K562 (cell line): ENCODE results near the gene LRFN3. TPM values are rescaled to one million over a fixed set of nuclear protein-coding genes. Genes with fewer than 3 reads are reported as not detected.
A peak's percentile ranks its signal among the peaks of the same experiment; 100 is the strongest.

Experiments used
- ATAC-seq: fragments of 200-7000 bp; cut with Tn5 transposase; 3 replicates; pipeline ENCODE4 v1.9.1; 2020; ENCODE audit warnings: moderate library complexity
- BruUV-seq: library from RNA; stranded (reverse); fragments of 400-500 nt; replicated peaks from 2 replicates; lab custom pipeline; 2021; lab: Mats Ljungman, UMichigan
- CTCF ChIA-PET: fragments of 300-600 bp; formaldehyde crosslinking; extraction: SDS; loops from one replicate; lab custom pipeline; 2021; ENCODE audit warnings: low intra/inter-chr PET ratio; lab: Yijun Ruan, JAX
- POLR2A ChIA-PET: fragments of 300-600, 350-650 bp; sonication (Branson Sonifier 250); formaldehyde crosslinking; extraction: SDS; loops from one replicate; lab custom pipeline; 2021; ENCODE audit warnings: antibody characterized with exemption, inconsistent platforms; lab: Yijun Ruan, JAX
- DNase-seq, 4 experiments: peaks; one replicate each; pipeline versions ENCODE4 v3.0.0 to v3.0.0-alpha.2; 2011 to 2018; ENCODE audit warnings: low spot score in 3 of 4, mixed read lengths in 3 of 4; ENCODE audit errors: extremely low read depth in 1 of 4
- FAIRE-seq: peaks from 2 replicates; lab custom pipeline; 2011; peaks lifted over from hg19 to GRCh38; lab: Jason Lieb, UNC
- H2AFZ ChIP-seq: 2 replicates; pipeline ENCODE4 v1.6.0; 2011; ENCODE audit warnings: low read depth, low read length, control low read depth, inconsistent platforms
- H3K27ac ChIP-seq: fragments of 200-600 bp; 3 replicates; pipeline ENCODE4 v1.8.0; 2011; ENCODE audit warnings: low read depth, mild to moderate bottlenecking, control low read depth, inconsistent platforms, low read length, moderate library complexity, mixed read lengths; ENCODE audit errors: extremely low read depth
- H3K27me3 ChIP-seq, 2 experiments: fragments of 300-600 bp in 1 of 2; 2 replicates in 1 of 2; 3 replicates in 1 of 2; pipeline versions ENCODE4 v1.6.0 to v1.8.0; 2011; ENCODE audit warnings: inconsistent platforms in 2 of 2, low read length in 2 of 2, mild to moderate bottlenecking in 1 of 2, mixed read lengths in 1 of 2, moderate library complexity in 1 of 2; ENCODE audit not compliant: control insufficient read depth in 2 of 2, insufficient read depth in 2 of 2
- H3K36me3 ChIP-seq: fragments of 300-600 bp; 3 replicates; pipeline ENCODE4 v1.8.0; 2011; ENCODE audit warnings: mild to moderate bottlenecking, low read length, inconsistent platforms; ENCODE audit not compliant: control insufficient read depth, insufficient read depth
- H3K4me1 ChIP-seq, 2 experiments: fragments of 200-600 bp in 1 of 2; replicated peaks in 1 of 2; 2 replicates in 1 of 2; 3 replicates in 1 of 2; pipeline versions ENCODE4 v1.5.1 to v1.8.0; 2011; ENCODE audit warnings: inconsistent platforms in 2 of 2, low read length in 2 of 2, mild to moderate bottlenecking in 1 of 2, mixed read lengths in 1 of 2, moderate library complexity in 1 of 2; ENCODE audit not compliant: control insufficient read depth in 2 of 2, insufficient read depth in 2 of 2
- H3K4me2 ChIP-seq: 2 replicates; pipeline ENCODE4 v1.6.1; 2011; ENCODE audit warnings: low read length, control low read depth, inconsistent platforms, mixed read lengths; ENCODE audit not compliant: insufficient read depth
- H3K4me3 ChIP-seq: fragments of 200-600 bp; sonication (generic), shearing (Covaris generic); 2 replicates; pipeline ENCODE4 v1.5.1; 2016; ENCODE audit warnings: control low read depth, inconsistent platforms
- H3K79me2 ChIP-seq: fragments of 200-600 bp; 3 replicates; pipeline ENCODE4 v1.8.0; 2011; ENCODE audit warnings: low read length, inconsistent platforms; ENCODE audit not compliant: control insufficient read depth, insufficient read depth
- H3K9ac ChIP-seq, 2 experiments: 2 replicates each; pipeline versions ENCODE4 v1.6.0 to v1.6.1; 2011; ENCODE audit warnings: low read depth in 2 of 2, low read length in 2 of 2, control low read depth in 1 of 2, inconsistent platforms in 1 of 2, mild to moderate bottlenecking in 1 of 2, mixed read lengths in 1 of 2; ENCODE audit not compliant: insufficient read depth in 1 of 2
- H3K9me1 ChIP-seq: one replicate; pipeline ENCODE4 v1.6.0; 2011; ENCODE audit warnings: inconsistent platforms, mild to moderate bottlenecking, low read length, moderate library complexity; ENCODE audit not compliant: control insufficient read depth, insufficient read depth
- H3K9me3 ChIP-seq: replicated peaks from 2 replicates; pipeline ENCODE4 v1.5.1; 2011; ENCODE audit warnings: low read depth, low read length, inconsistent platforms; ENCODE audit not compliant: control insufficient read depth, insufficient read depth
- H4K20me1 ChIP-seq: replicated peaks from 2 replicates; pipeline ENCODE4 v1.6.1; 2011; ENCODE audit warnings: low read length, inconsistent platforms, mixed read lengths; ENCODE audit not compliant: control insufficient read depth, insufficient read depth
- ADNP ChIP-seq: fragments of 200-800 bp; sonication (Bioruptor generic); IDR thresholded peaks from 2 replicates; pipeline ENCODE4 v1.6.1; 2016; ENCODE audit warnings: missing genetic modification characterization, missing compliant biosample characterization
- FOXK1 ChIP-seq: sonication (generic); formaldehyde crosslinking; IDR thresholded peaks from 2 replicates; pipeline ENCODE4 v1.8.0; 2022; ENCODE audit warnings: missing genetic modification reagents, mild to moderate bottlenecking, borderline replicate concordance
- HMGN3 ChIP-seq: IDR thresholded peaks from 2 replicates; pipeline ENCODE4 v1.6.1; 2011; ENCODE audit warnings: borderline replicate concordance, low read depth, mild to moderate bottlenecking, mixed read lengths, low read length; ENCODE audit not compliant: insufficient read length; ENCODE audit errors: extremely low read depth
- MTA2 ChIP-seq: fragments of 450-650 bp; IDR thresholded peaks from 2 replicates; pipeline ENCODE4 v1.6.1; 2016; ENCODE audit warnings: low read depth
- NFATC3 ChIP-seq: fragments of 450-650 bp; IDR thresholded peaks from 2 replicates; pipeline ENCODE4 v1.6.1; 2017; ENCODE audit warnings: mild to moderate bottlenecking
- SLC30A9 ChIP-seq: fragments of 250-450 bp; sonication (Bioruptor Pico); IDR thresholded peaks from 2 replicates; pipeline ENCODE4 v1.8.0; 2022; ENCODE audit warnings: mild to moderate bottlenecking, moderate library complexity
- ZNF134 ChIP-seq: fragments of 250-450 bp; sonication (Bioruptor Pico); conservative IDR thresholded peaks from 2 replicates; pipeline ENCODE4 v1.4.0; 2020
- ZNF592 ChIP-seq: fragments of 450-650 bp; IDR thresholded peaks from 2 replicates; pipeline ENCODE4 v1.6.1; 2017; ENCODE audit warnings: antibody characterized with exemption, mild to moderate bottlenecking
- ZNF609 ChIP-seq: sonication (generic); formaldehyde crosslinking; IDR thresholded peaks from 2 replicates; pipeline ENCODE4 v1.8.1; 2023; ENCODE audit warnings: missing genetic modification reagents, mild to moderate bottlenecking, borderline replicate concordance
- ZNF75A ChIP-seq: fragments of 450-650 bp; formaldehyde crosslinking; IDR thresholded peaks from 2 replicates; pipeline ENCODE4 v1.4.0; 2020; ENCODE audit warnings: mild to moderate bottlenecking
- ZNF77 ChIP-seq: fragments of 250-450 bp; sonication (Bioruptor Pico); IDR thresholded peaks from 2 replicates; pipeline ENCODE4 v1.5.0; 2020
- ZNF79 ChIP-seq: fragments of 250-450 bp; sonication (Bioruptor Pico); IDR thresholded peaks from 2 replicates; pipeline ENCODE4 v1.4.0; 2020; ENCODE audit warnings: low read depth, mild to moderate bottlenecking, moderate library complexity
- WGBS: fragments of 100-300 bp; shearing (Covaris generic); methylation state at CpG from one replicate; pipeline ENCODE4 v1.1.6; 2016; ENCODE audit warnings: low coverage, mixed read lengths; ENCODE audit not compliant: insufficient coverage; ENCODE audit errors: missing lambda C conversion rate; 5-methylcytosine and 5-hydroxymethylcytosine counted together
- in situ Hi-C: fragments of 300-500 bp; cut with MboI; formaldehyde crosslinking; loops from 4 replicates; pipeline ENCODE4 v1.15.0; 2018; ENCODE audit warnings: inconsistent platforms, mixed read lengths
- intact Hi-C: fragments of 100-400 bp; cut with micrococcal nuclease; formaldehyde crosslinking; loops from 2 replicates; pipeline ENCODE4 v1.14.2; 2022
- polyA plus RNA-seq, 8 experiments: library from polyadenylated mRNA; depleted of rRNA in 4 of 8; stranded (reverse) in 5 of 8; unstranded in 3 of 8; fragments of >200 nt; fragmentation: Nextera tagmentation in 2 of 8; fragmentation: Illumina TruSeq in 1 of 8; extraction: Ambion mirVana in 2 of 8; extraction: Trizol in 1 of 8; gene quantifications; 2 replicates each; pipeline versions ENCODE4 v1.2.1 to v1.2.3, GENCODE V29; 2011 to 2014; ENCODE audit warnings: inconsistent platforms in 1 of 8, missing spikeins in 1 of 8
- total RNA-seq, 7 experiments: library from RNA; depleted of rRNA in 6 of 7; stranded (reverse); fragments of >200 nt in 6 of 7; fragmentation: Illumina TruSeq in 2 of 7; extraction: Trizol in 2 of 7; gene quantifications; 2 replicates each; pipeline versions ENCODE4 v1.2.1 to v1.2.3, GENCODE V29; 2011 to 2021; ENCODE audit warnings: low replicate concordance in 1 of 7
- TF ChIP-seq, protein P1 (sequence below): fragments of 250-450 bp; sonication (Bioruptor Pico); IDR thresholded peaks from 2 replicates; pipeline ENCODE4 v1.4.0; 2020

LRFN3 gene
- total and polyA plus RNA-seq, 9 of the 15 experiments (the other 6 are each of a cell fraction or from before 2014, with no cell fraction given): 0.03 to 0.12 (median 0.11) TPM; not detected in 6

GRCh38 chr19:35936738-35937268 lies 629 bp downstream of the LRFN3 start:
- peaks cover 24 to 60% of the 10 kb centered on the region in 2 experiments for H3K27me3 ChIP-seq
- H4K20me1 ChIP-seq: 0 out of 2 replicates have a peak, but pooled peaks cover 4% of the 10 kb centered on the region
- H3K9me1 ChIP-seq: no peaks in the 10 kb centered on the region
- ChIA-PET CTCF (no interaction called here), POLR2A (interaction anchor here (0.6 to 0.7 kb wide), 2 partner anchors 19 to 195 kb away, joined by 3 read pairs; partner anchors contain the start of gene IGFLR1)
- peak overlapping the region in 1 of 2 experiments; percentile 17; a peak in 1 of 4 replicates for H3K9ac ChIP-seq
- peaks cover 2 to 23% of the 10 kb centered on the region in 2 experiments; a peak in 3 of 5 replicates for H3K4me1 ChIP-seq
- H3K4me3 ChIP-seq: no peak overlapping the region
- H3K9me3 ChIP-seq: no peaks in the 10 kb centered on the region
- no peak overlapping the region for H2AFZ ChIP-seq
- no TSS peak for BruUV-seq
- H3K79me2 ChIP-seq: no peaks in the 10 kb centered on the region
- ATAC-seq (no peak), DNase-seq (no peak), FAIRE-seq (no peak)
- no peak overlapping the region for H3K27ac ChIP-seq
- no peaks in the 10 kb centered on the region for H3K36me3 ChIP-seq
- in situ Hi-C loops (no loop called here), intact Hi-C loops (loop anchor here (10.0 kb wide), 1 partner anchor 112 kb away; no protein-coding TSS in a partner anchor)
- WGBS: 6% methylated on average over 11 of the region's 11 CpGs
- H3K4me2 ChIP-seq: no peak overlapping the region
- no peak for TF ChIP-seq ZNF77 (CRISPR knock-in tag)
- no peak for TF ChIP-seq ZNF609 (CRISPR knock-in tag)
- TF ChIP-seq, protein P1, sequence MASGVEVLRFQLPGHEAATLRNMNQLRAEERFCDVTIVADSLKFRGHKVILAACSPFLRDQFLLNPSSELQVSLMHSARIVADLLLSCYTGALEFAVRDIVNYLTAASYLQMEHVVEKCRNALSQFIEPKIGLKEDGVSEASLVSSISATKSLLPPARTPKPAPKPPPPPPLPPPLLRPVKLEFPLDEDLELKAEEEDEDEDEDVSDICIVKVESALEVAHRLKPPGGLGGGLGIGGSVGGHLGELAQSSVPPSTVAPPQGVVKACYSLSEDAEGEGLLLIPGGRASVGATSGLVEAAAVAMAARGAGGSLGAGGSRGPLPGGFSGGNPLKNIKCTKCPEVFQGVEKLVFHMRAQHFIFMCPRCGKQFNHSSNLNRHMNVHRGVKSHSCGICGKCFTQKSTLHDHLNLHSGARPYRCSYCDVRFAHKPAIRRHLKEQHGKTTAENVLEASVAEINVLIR (CRISPR knock-in tag): no peak
- no peak for TF ChIP-seq NFATC3
- TF ChIP-seq ZNF79 (CRISPR knock-in tag): no peak
- no peak for TF ChIP-seq SLC30A9 (CRISPR knock-in tag)
- no peak for TF ChIP-seq HMGN3
- TF ChIP-seq ZNF592: no peak
- TF ChIP-seq ZNF75A (CRISPR knock-in tag): no peak
- no peak for TF ChIP-seq ZNF134 (CRISPR knock-in tag)
- TF ChIP-seq MTA2: no peak
- TF ChIP-seq ADNP: no peak
- TF ChIP-seq FOXK1: no peak
